WTC11 (cell line): ENCODE measurements around the gene ANKRD61. TPM values are rescaled to one million over a fixed set of nuclear protein-coding genes. Genes with fewer than 3 reads are reported as not detected.

Experiments
- ATAC-seq: fragments of 200-7000 bp; cut with Tn5 transposase; 2 replicates; pipeline ENCODE4 v1.10.0; 2021; ENCODE audit warnings: mild to moderate bottlenecking, moderate library complexity
- CTCF ChIA-PET: fragments of 300-600 bp; sonication (Branson Sonifier 250); formaldehyde crosslinking; loops from one replicate; lab custom pipeline; 2021; ENCODE audit warnings: antibody characterized with exemption; lab: Charles Lee
- POLR2A ChIA-PET: fragments of 350-600 bp; sonication (Branson Sonifier 250); formaldehyde crosslinking; loops from one replicate; lab custom pipeline; 2021; ENCODE audit warnings: antibody characterized with exemption; lab: Charles Lee
- DNase-seq: peaks from one replicate; pipeline ENCODE4 v3.0.0; 2021; ENCODE audit warnings: low spot score
- H3K27ac Mint-ChIP-seq: 2 replicates; pipeline ENCODE4 v1.8.0; 2021; ENCODE audit warnings: mixed read lengths
- H3K27me3 Mint-ChIP-seq: 2 replicates; pipeline ENCODE4 v1.8.0; 2021; ENCODE audit warnings: low read depth, mild to moderate bottlenecking, moderate library complexity, mixed read lengths
- H3K36me3 Mint-ChIP-seq: 2 replicates; pipeline ENCODE4 v1.8.0; 2021; ENCODE audit warnings: mixed read lengths
- H3K4me1 Mint-ChIP-seq: 2 replicates; pipeline ENCODE4 v1.8.0; 2022; ENCODE audit warnings: mixed read lengths
- H3K4me3 Mint-ChIP-seq: 2 replicates; pipeline ENCODE4 v1.8.0; 2021; ENCODE audit warnings: mild to moderate bottlenecking, moderate library complexity, mixed read lengths
- H3K9me3 Mint-ChIP-seq: 2 replicates; pipeline ENCODE4 v1.8.0; 2021; ENCODE audit warnings: mixed read lengths
- ATF1 ChIP-seq: sonication (generic); formaldehyde crosslinking; IDR thresholded peaks from 2 replicates; pipeline ENCODE4 v1.8.1; 2023; ENCODE audit warnings: mild to moderate bottlenecking, moderate library complexity, missing genetic modification reagents
- CTCF ChIP-seq: fragments of 200-600 bp; IDR thresholded peaks from 2 replicates; pipeline ENCODE4 v1.8.0; 2022; ENCODE audit warnings: antibody characterized with exemption
- E2F4 ChIP-seq: sonication (generic); formaldehyde crosslinking; IDR thresholded peaks from 2 replicates; pipeline ENCODE4 v1.8.1; 2022; ENCODE audit warnings: low read depth, mild to moderate bottlenecking, moderate library complexity, missing genetic modification reagents, borderline replicate concordance
- ETV6 ChIP-seq: sonication (generic); formaldehyde crosslinking; IDR thresholded peaks from 2 replicates; pipeline ENCODE4 v1.8.1; 2022; ENCODE audit warnings: mild to moderate bottlenecking, missing genetic modification reagents
- FOXK1 ChIP-seq: sonication (generic); formaldehyde crosslinking; IDR thresholded peaks from 2 replicates; pipeline ENCODE4 v1.8.0; 2022; ENCODE audit warnings: mild to moderate bottlenecking, moderate library complexity, missing genetic modification reagents
- FOXP1 ChIP-seq: sonication (generic); formaldehyde crosslinking; IDR thresholded peaks from 2 replicates; pipeline ENCODE4 v1.8.0; 2022; ENCODE audit warnings: missing genetic modification reagents, mild to moderate bottlenecking, moderate library complexity, borderline replicate concordance
- GRHL2 ChIP-seq: fragments of 250-450 bp; sonication (Bioruptor Pico); IDR thresholded peaks from 2 replicates; pipeline ENCODE4 v1.8.0; 2022; ENCODE audit warnings: mild to moderate bottlenecking, moderate library complexity; ENCODE audit not compliant: insufficient replicate concordance, severe bottlenecking
- MYBL2 ChIP-seq: sonication (generic); formaldehyde crosslinking; IDR thresholded peaks from 2 replicates; pipeline ENCODE4 v1.8.1; 2023; ENCODE audit warnings: mild to moderate bottlenecking, moderate library complexity, missing genetic modification reagents
- NR3C1 ChIP-seq: sonication (generic); formaldehyde crosslinking; conservative IDR thresholded peaks from 2 replicates; pipeline ENCODE4 v1.8.1; 2023; ENCODE audit warnings: low read depth, mild to moderate bottlenecking, missing genetic modification reagents
- RORB ChIP-seq: fragments of 250-450 bp; sonication (Bioruptor Pico); IDR thresholded peaks from 2 replicates; pipeline ENCODE4 v1.9.0; 2021; ENCODE audit warnings: mild to moderate bottlenecking
- SOX15 ChIP-seq: fragments of 250-450 bp; sonication (Bioruptor Pico); IDR thresholded peaks from 2 replicates; pipeline ENCODE4 v1.9.0; 2021; ENCODE audit warnings: mild to moderate bottlenecking
- TP53 ChIP-seq: sonication (generic); formaldehyde crosslinking; IDR thresholded peaks from 2 replicates; pipeline ENCODE4 v1.8.1; 2023; ENCODE audit warnings: mild to moderate bottlenecking, missing genetic modification reagents
- ZBTB43 ChIP-seq: sonication (generic); formaldehyde crosslinking; IDR thresholded peaks from 2 replicates; pipeline ENCODE4 v1.8.1; 2023; ENCODE audit warnings: mild to moderate bottlenecking, missing genetic modification reagents
- ZNF219 ChIP-seq: sonication (generic); formaldehyde crosslinking; IDR thresholded peaks from 2 replicates; pipeline ENCODE4 v1.8.0; 2023; ENCODE audit warnings: missing genetic modification reagents, mild to moderate bottlenecking, borderline replicate concordance
- ZNF281 ChIP-seq: sonication (generic); formaldehyde crosslinking; IDR thresholded peaks from 2 replicates; pipeline ENCODE4 v1.8.0; 2023; ENCODE audit warnings: mild to moderate bottlenecking, missing genetic modification reagents
- total RNA-seq: library from RNA; stranded (reverse); gene quantifications from 3 replicates; pipeline ENCODE4 v1.2.3, GENCODE V29; 2021
- TF ChIP-seq, protein P1 (sequence below): sonication (generic); formaldehyde crosslinking; IDR thresholded peaks from 2 replicates; pipeline ENCODE4 v1.8.1; 2022; ENCODE audit warnings: missing genetic modification reagents, borderline replicate concordance

Gene ANKRD61
- total RNA-seq, 1 experiment from 2014 or later, result not detected

- CTCF ChIA-PET, result interaction anchor here (0.6 kb wide), 2 partner anchors 164 to 1229 kb away, joined by 3 to 5 read pairs; no protein-coding TSS in a partner anchor
Observed at GRCh38 chr7:6020371-6021286, 10.5 kb upstream of the ANKRD61 start.

GRCh38 chr7:6022707-6023106 lies 8.5 kb upstream of the ANKRD61 start:
- Mint-ChIP-seq H3K27ac (no peak overlapping the region), H3K4me1 (peaks cover 2% of the 10 kb centered on the region; the same call in 1 of the 2 replicates), H3K4me3 (no peak overlapping the region), H3K27me3 (no peaks in the 10 kb centered on the region), H3K36me3 (peaks cover 96% of the 10 kb centered on the region), H3K9me3 (no peaks in the 10 kb centered on the region)
- DNase-seq (no peak), ATAC-seq (no peak)
- ChIA-PET CTCF (no interaction called here), POLR2A (no interaction called here)
- no peak for TF ChIP-seq ZNF281 (CRISPR knock-in tag)
- no peak for TF ChIP-seq ZBTB43 (CRISPR knock-in tag)
- TF ChIP-seq NR3C1 (CRISPR knock-in tag), result no peak
- TF ChIP-seq TP53 (CRISPR knock-in tag), result no peak
- no peak for TF ChIP-seq ATF1 (CRISPR knock-in tag)
- no peak for TF ChIP-seq E2F4 (CRISPR knock-in tag)
- no peak for TF ChIP-seq ETV6 (CRISPR knock-in tag)
- no peak for TF ChIP-seq FOXP1 (CRISPR knock-in tag)
- no peak for TF ChIP-seq FOXK1 (CRISPR knock-in tag)
- TF ChIP-seq, protein P1, sequence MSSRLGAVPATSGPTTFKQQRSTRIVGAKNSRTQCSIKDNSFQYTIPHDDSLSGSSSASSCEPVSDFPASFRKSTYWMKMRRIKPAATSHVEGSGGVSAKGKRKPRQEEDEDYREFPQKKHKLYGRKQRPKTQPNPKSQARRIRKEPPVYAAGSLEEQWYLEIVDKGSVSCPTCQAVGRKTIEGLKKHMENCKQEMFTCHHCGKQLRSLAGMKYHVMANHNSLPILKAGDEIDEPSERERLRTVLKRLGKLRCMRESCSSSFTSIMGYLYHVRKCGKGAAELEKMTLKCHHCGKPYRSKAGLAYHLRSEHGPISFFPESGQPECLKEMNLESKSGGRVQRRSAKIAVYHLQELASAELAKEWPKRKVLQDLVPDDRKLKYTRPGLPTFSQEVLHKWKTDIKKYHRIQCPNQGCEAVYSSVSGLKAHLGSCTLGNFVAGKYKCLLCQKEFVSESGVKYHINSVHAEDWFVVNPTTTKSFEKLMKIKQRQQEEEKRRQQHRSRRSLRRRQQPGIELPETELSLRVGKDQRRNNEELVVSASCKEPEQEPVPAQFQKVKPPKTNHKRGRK (CRISPR knock-in tag), result no peak
- TF ChIP-seq RORB (CRISPR knock-in tag), result no peak
- TF ChIP-seq GRHL2 (CRISPR knock-in tag), result no peak
- TF ChIP-seq ZNF219, result no peak
- TF ChIP-seq SOX15 (CRISPR knock-in tag), result no peak
- TF ChIP-seq MYBL2, result no peak

More at GRCh38 chr7:6020371-6021286, 10.5 kb upstream of the ANKRD61 start:
- Mint-ChIP-seq H3K4me1 (no peaks in the 10 kb centered on the region), H3K36me3 (peaks cover 93% of the 10 kb centered on the region), H3K4me3 (no peak overlapping the region), H3K27me3 (no peaks in the 10 kb centered on the region), H3K27ac (peak overlapping the region; percentile 67; the same call in 1 of the 2 replicates), H3K9me3 (no peaks in the 10 kb centered on the region)
- POLR2A ChIA-PET, result no interaction called here
- no peak for DNase-seq
- no peak for TF ChIP-seq CTCF
- no peak for ATAC-seq
